ENCODE results near the gene SMIM34.
"Not testable (repeated sequence)": the region's sequence is repeated elsewhere in the genome, so short reads cannot be mapped to it uniquely, and the experiment has no call there.

The SMIM34 gene

GRCh38 chr21:34423805-34424204 is at the start of gene SMIM34:
SMIM34 (minus strand) TSS chr21:34423951; CDS start chr21:34423839, 112 bp downstream.
- not testable (repeated sequence) for H3K36me3 Mint-ChIP-seq, H3K27ac Mint-ChIP-seq, H3K27me3 Mint-ChIP-seq, H3K4me3 Mint-ChIP-seq, H3K4me1 Mint-ChIP-seq, ATAC-seq, H3K9me3 Mint-ChIP-seq

DNA sequence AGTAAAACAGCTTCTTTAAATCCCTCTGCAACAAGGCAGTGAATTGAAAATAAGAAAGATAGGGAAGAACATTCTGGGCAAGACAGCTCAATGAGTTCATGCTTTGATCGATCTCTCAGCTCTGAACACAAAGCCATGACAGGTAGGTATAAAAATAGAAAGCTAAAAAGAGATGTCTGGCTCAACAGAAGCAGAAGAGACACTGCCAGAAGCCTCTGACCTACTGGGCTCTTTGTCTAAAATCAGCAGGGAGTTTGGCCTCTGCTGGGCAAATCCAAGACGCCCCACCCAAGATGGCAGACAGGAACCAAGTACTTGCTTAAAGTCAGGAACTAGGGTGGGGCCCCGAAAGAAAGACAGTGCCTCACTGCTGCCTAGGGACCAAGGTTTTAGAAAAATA is 43.6 kb upstream of the SMIM34 start:
- H3K36me3 Mint-ChIP-seq, H3K9me3 Mint-ChIP-seq, H3K4me1 Mint-ChIP-seq, H3K27ac Mint-ChIP-seq, H3K4me3 Mint-ChIP-seq, H3K27me3 Mint-ChIP-seq, ATAC-seq: not testable (repeated sequence)

DNA sequence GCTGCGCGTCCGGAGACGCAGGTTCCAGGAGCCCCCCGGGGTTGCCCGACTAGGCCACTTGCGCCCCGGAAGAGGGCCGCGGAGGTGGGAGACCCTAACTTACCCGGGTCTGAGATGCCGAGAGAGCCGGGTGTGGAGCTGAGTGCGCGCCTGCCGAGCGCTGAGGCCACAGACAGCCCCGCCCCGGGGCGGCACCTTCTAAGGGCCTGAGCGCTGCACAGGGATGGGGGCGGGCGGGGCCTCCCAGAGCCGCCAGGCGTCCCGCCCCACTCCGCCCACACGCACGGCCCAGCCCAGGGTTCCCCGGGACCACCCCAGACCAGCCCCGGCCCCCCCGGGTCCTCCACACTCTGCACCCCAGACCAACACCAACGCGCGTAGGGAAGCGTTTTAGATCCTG is 35.7 kb upstream of the SMIM34 start:
- H3K4me1 Mint-ChIP-seq, H3K9me3 Mint-ChIP-seq, H3K36me3 Mint-ChIP-seq, H3K27ac Mint-ChIP-seq, H3K4me3 Mint-ChIP-seq, H3K27me3 Mint-ChIP-seq, ATAC-seq: not testable (repeated sequence)

GRCh38 chr21:34458266-34458665 is 34.5 kb upstream of the SMIM34 start:
- not testable (repeated sequence) for H3K4me1 Mint-ChIP-seq, H3K4me3 Mint-ChIP-seq, H3K27me3 Mint-ChIP-seq, H3K36me3 Mint-ChIP-seq, H3K27ac Mint-ChIP-seq, H3K9me3 Mint-ChIP-seq, ATAC-seq

GRCh38 chr21:34456180-34456579 is 32.4 kb upstream of the SMIM34 start:
- not testable (repeated sequence) for H3K9me3 Mint-ChIP-seq, ATAC-seq, H3K36me3 Mint-ChIP-seq, H3K4me1 Mint-ChIP-seq, H3K27me3 Mint-ChIP-seq, H3K27ac Mint-ChIP-seq, H3K4me3 Mint-ChIP-seq

- H3K36me3 Mint-ChIP-seq, H3K27me3 Mint-ChIP-seq, H3K4me3 Mint-ChIP-seq, ATAC-seq, H3K4me1 Mint-ChIP-seq, H3K27ac Mint-ChIP-seq, H3K9me3 Mint-ChIP-seq: not testable (repeated sequence)
Observed at GRCh38 chr21:34455628-34456027, 31.9 kb upstream of the SMIM34 start.

DNA sequence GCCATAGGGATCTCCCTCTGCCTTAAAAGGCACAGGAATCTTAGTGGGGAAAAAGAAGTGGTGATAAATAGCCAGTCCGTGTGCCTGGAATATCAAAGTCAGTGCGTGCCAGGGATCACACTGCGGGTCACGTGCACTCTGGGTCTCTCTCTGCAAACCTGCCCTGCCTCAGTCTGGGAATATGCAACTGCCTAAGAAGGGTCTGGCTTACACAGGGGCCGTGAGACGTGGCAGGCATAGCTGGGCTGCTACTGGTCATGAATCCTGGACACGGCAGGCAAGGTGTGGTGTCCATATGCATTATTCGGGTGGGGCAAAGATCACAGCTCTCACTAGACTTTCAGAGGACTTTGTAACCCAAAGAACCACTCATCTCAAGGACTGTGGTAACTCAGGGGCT is 23.3 kb upstream of the SMIM34 start:
- ATAC-seq, H3K4me3 Mint-ChIP-seq, H3K36me3 Mint-ChIP-seq, H3K27ac Mint-ChIP-seq, H3K9me3 Mint-ChIP-seq, H3K4me1 Mint-ChIP-seq, H3K27me3 Mint-ChIP-seq: not testable (repeated sequence)

DNA sequence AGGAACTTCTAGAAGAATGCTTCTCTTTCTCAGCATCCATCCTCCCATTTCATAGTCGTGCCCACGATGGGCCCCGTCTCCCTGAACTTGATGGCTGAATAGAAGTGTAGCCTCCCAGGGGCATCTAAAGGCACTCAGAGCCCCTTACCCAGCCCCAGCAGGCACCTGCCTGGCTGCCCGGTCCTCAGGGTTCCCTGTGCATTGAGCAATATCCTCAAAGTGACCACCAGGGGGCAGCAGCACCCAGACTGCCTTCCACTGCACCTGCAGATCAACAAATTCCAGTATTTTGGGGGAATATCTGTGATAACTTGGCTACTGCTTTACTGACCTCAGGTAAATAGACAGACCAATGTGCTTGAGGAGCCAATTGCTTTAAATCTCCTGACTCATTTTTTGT is 19.7 kb upstream of the SMIM34 start:
- peak; percentile 59 for ATAC-seq
- H3K27me3 Mint-ChIP-seq, H3K9me3 Mint-ChIP-seq: not testable (repeated sequence)

GRCh38 chr21:34429710-34430109 is 6.0 kb upstream of the SMIM34 start:
- not testable (repeated sequence) for H3K4me1 Mint-ChIP-seq, ATAC-seq, H3K4me3 Mint-ChIP-seq

More for the DNA sequence above, 19.7 kb upstream of the SMIM34 start:
- not testable (repeated sequence) for H3K4me1 Mint-ChIP-seq, H3K4me3 Mint-ChIP-seq, H3K27ac Mint-ChIP-seq, H3K36me3 Mint-ChIP-seq

DNA sequence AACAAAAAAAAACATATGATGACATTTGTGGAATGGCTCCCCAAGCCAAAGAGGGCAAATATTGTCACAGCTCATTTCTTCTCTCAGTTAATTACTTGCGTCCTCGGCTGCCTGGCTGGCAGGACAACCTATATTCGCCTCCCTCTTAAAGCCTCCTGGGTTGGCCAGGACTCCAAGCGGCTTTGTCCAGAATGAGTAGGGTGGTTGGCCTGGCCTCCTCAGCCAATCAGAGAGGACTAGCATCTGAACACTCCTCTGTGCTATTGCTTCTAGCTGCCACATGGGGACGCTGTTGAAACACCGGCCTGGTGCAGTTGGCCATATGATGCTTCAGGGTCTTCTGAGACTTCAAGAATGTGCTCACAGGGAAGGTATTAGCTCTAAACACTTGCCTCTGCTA is 4.7 kb upstream of the SMIM34 start:
- H3K27me3 Mint-ChIP-seq, H3K36me3 Mint-ChIP-seq, H3K27ac Mint-ChIP-seq, H3K4me1 Mint-ChIP-seq, ATAC-seq, H3K4me3 Mint-ChIP-seq, H3K9me3 Mint-ChIP-seq: not testable (repeated sequence)

More at GRCh38 chr21:34429710-34430109, 6.0 kb upstream of the SMIM34 start:
- H3K36me3 Mint-ChIP-seq, H3K9me3 Mint-ChIP-seq, H3K27me3 Mint-ChIP-seq, H3K27ac Mint-ChIP-seq: not testable (repeated sequence)

GRCh38 chr21:34427339-34427738 is 3.6 kb upstream of the SMIM34 start:
- ATAC-seq, H3K9me3 Mint-ChIP-seq, H3K4me1 Mint-ChIP-seq, H3K4me3 Mint-ChIP-seq, H3K27me3 Mint-ChIP-seq, H3K36me3 Mint-ChIP-seq, H3K27ac Mint-ChIP-seq: not testable (repeated sequence)

- not testable (repeated sequence) for H3K27me3 Mint-ChIP-seq, H3K4me3 Mint-ChIP-seq, H3K9me3 Mint-ChIP-seq, H3K27ac Mint-ChIP-seq, H3K36me3 Mint-ChIP-seq, H3K4me1 Mint-ChIP-seq
- peak; percentile 55 for ATAC-seq
Observed at GRCh38 chr21:34417448-34418077, 6.2 kb downstream of the SMIM34 start.

GRCh38 chr21:34407294-34407693 is 16.5 kb downstream of the SMIM34 start:
- not testable (repeated sequence) for H3K36me3 Mint-ChIP-seq, H3K27me3 Mint-ChIP-seq, H3K4me3 Mint-ChIP-seq, H3K4me1 Mint-ChIP-seq, H3K27ac Mint-ChIP-seq, H3K9me3 Mint-ChIP-seq, ATAC-seq

GRCh38 chr21:34406676-34407075 is 17.1 kb downstream of the SMIM34 start:
- not testable (repeated sequence) for H3K36me3 Mint-ChIP-seq, H3K27me3 Mint-ChIP-seq, H3K4me3 Mint-ChIP-seq, H3K9me3 Mint-ChIP-seq, H3K27ac Mint-ChIP-seq, H3K4me1 Mint-ChIP-seq, ATAC-seq

- not testable (repeated sequence) for H3K4me1 Mint-ChIP-seq, H3K27me3 Mint-ChIP-seq, H3K27ac Mint-ChIP-seq, ATAC-seq, H3K36me3 Mint-ChIP-seq, H3K9me3 Mint-ChIP-seq, H3K4me3 Mint-ChIP-seq
Observed at GRCh38 chr21:34406102-34406501, 17.6 kb downstream of the SMIM34 start.

DNA sequence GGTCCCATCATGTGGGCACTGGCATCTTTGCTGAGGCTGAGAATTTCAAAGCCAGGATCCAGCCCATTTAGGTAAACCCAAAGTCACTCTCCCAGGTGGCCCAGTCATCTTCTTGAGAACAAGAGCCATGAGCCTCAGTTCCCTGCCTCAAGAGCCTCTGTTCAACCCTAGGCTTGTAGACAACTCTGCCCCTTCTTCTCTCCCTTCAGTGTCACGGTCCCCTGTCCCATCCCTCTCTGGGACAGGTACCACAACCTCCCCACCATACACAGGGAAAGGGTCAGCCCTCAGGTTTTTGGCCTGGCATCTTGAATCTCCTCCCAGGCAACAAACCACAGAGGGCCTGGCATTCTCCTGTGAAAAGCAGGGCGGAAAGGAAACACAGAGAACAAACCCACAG is 18.1 kb downstream of the SMIM34 start:
- not testable (repeated sequence) for H3K36me3 Mint-ChIP-seq, H3K9me3 Mint-ChIP-seq, H3K27me3 Mint-ChIP-seq, H3K27ac Mint-ChIP-seq, H3K4me3 Mint-ChIP-seq, H3K4me1 Mint-ChIP-seq, ATAC-seq

DNA sequence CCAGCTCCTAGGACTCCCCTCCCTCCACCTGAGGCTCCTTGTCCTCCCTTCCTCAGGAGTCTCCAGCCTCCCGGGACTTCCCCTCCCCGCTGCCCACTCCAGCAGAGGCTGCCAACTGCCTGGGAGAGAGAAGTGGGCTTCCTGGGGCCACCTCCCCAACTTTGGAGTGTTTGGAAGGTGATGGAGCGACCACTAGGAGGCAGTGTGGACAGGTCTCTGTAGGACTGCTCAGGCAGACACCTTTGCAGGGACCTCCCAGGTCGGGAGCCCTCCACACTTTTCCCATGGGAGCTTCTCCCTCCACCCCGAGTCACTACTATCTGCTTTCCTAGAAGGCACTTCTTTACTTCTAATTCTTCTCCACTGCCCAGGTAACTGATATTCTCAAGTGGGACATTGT is 19.0 kb downstream of the SMIM34 start:
- H3K9me3 Mint-ChIP-seq, H3K27me3 Mint-ChIP-seq, H3K27ac Mint-ChIP-seq, H3K36me3 Mint-ChIP-seq, H3K4me1 Mint-ChIP-seq, H3K4me3 Mint-ChIP-seq, ATAC-seq: not testable (repeated sequence)
